Stimulated activated naive CD8-positive, alpha-beta T cell treated with anti-CD3 and anti-CD28 coated beads, Interleukin-15, Interleukin-2, amounts not matched to agents 100 U/mL and 50 U/mL, for 24 hours (primary cell): ENCODE measurements around the gene PPP4C.

ENCODE experiments used
- ATAC-seq: fragments of 150-1000 bp; cut with Tn5 transposase; one replicate; pipeline ENCODE4 v1.10.0; 2021
- DNase-seq: peaks from one replicate; pipeline ENCODE4 v3.0.0; 2021

The PPP4C gene

GRCh38 chr16:30054959-30055553, 20.7 kb upstream of the PPP4C start:
- DNase-seq (peak; percentile 76), ATAC-seq (peak; percentile 74)

GRCh38 chr16:30060346-30060745, 15.4 kb upstream of the PPP4C start:
- no peak for ATAC-seq
- no peak for DNase-seq

GRCh38 chr16:30060836-30061554, 14.8 kb upstream of the PPP4C start:
- ATAC-seq (no peak), DNase-seq (no peak)

GRCh38 chr16:30063278-30063892, 12.4 kb upstream of the PPP4C start:
- no peak for DNase-seq
- no peak for ATAC-seq

DNA sequence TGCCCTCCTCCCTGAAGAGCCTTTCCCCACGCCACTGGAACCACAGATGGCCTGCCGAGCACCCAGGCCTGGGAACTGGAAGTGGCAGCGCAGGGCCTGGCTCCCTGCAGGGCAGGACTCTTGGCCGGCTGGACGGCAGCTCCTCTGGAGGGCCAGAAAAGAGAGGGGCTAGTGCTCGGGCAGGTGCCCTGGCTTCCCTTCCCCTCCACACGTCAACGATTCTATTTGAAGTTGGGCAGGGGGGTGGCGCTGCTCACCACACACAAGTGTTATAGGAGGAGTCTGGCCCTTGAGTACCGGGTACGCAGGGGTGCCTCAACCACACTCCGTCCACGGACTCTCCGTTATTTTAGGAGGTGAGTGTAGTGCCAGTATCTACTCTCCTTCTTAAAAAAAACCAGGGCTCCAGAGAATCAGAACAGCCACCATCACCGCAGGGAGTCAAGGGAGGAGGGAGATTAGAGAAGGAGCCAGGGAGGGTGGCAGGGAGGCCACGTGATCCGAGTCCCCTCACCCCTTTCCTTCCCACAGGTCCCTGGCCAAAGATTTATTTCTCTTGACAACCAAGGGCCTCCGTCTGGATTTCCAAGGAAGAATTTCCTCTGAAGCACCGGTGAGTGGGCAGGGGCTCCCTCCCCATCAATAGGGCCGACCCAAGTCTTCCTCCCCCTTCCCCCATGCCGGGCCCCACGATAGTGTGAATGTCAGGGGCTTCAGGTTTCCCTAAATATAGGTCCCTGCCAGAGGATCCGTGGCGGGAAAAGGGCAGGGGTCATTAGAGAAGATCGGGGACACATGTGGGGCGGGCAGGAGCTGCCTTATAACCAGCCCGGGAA, 11.7 kb upstream of the PPP4C start:
- peak; percentile 32 for ATAC-seq
- peak; percentile 78 for DNase-seq

GRCh38 chr16:30064729-30065101, 11.1 kb upstream of the PPP4C start:
- DNase-seq (no peak), ATAC-seq (no peak)

- DNase-seq, result peak; percentile 99
- peak; percentile 89 for ATAC-seq
Observed at GRCh38 chr16:30065102-30065942, 10.5 kb upstream of the PPP4C start, which contains the start of gene ALDOA. Gene ALDOA, plus strand, starts transcription at chr16:30065760. Its CDS starts 1,138 bp downstream, at chr16:30066898.

GRCh38 chr16:30065943-30066760, 9.6 kb upstream of the PPP4C start:
- ATAC-seq (no peak), DNase-seq (peak; percentile 54)

DNA sequence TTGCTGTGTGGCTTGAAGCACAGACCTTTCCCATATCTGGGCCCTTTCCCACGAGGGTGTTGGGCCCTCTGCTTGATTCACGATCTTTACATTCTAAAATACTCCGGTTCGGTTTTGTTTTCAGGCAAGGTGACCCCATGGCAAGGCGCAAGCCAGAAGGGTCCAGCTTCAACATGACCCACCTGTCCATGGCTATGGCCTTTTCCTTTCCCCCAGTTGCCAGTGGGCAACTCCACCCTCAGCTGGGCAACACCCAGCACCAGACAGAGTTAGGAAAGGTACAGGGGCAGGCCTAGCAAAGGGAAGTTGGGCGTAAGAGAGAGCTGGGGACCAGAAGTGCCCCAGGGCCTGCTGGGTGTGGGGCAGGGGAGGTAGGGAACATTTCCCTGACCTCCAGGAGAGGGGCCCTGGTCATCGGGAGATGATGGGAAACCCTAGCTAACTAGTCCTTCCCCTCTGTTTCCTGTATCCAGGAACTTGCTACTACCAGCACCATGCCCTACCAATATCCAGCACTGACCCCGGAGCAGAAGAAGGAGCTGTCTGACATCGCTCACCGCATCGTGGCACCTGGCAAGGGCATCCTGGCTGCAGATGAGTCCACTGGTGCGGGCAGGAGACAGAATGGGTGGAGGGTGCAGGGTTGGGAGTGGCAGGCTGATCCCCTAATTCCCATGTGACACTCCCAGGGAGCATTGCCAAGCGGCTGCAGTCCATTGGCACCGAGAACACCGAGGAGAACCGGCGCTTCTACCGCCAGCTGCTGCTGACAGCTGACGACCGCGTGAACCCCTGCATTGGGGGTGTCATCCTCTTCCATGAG, 8.8 kb upstream of the PPP4C start:
- DNase-seq (no peak), ATAC-seq (no peak)

GRCh38 chr16:30067584-30067916, 8.2 kb upstream of the PPP4C start:
- ATAC-seq, result no peak
- DNase-seq, result no peak

DNA sequence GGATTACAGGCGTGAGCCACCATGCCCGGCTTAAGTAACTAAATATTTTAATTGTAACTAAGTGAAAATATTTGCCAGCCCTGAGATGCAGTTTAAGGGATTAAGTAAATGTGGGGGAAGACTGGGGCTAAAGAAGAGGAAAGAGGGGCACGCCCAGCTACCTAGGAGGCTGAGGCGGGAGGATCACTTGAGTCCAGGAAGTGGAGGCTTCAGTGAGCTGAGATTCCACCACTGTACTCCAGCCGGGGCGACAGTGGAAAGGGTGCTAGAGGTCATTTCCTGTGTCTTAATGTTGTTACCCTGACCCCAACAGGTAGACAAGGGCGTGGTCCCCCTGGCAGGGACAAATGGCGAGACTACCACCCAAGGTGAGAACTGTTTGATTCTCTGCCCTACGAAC, 7.5 kb upstream of the PPP4C start:
- no peak for ATAC-seq

GRCh38 chr16:30068750-30069610, 6.8 kb upstream of the PPP4C start:
- DNase-seq (peak; percentile 60), ATAC-seq (no peak)

More for the DNA sequence above, 7.5 kb upstream of the PPP4C start:
- no peak for DNase-seq

DNA sequence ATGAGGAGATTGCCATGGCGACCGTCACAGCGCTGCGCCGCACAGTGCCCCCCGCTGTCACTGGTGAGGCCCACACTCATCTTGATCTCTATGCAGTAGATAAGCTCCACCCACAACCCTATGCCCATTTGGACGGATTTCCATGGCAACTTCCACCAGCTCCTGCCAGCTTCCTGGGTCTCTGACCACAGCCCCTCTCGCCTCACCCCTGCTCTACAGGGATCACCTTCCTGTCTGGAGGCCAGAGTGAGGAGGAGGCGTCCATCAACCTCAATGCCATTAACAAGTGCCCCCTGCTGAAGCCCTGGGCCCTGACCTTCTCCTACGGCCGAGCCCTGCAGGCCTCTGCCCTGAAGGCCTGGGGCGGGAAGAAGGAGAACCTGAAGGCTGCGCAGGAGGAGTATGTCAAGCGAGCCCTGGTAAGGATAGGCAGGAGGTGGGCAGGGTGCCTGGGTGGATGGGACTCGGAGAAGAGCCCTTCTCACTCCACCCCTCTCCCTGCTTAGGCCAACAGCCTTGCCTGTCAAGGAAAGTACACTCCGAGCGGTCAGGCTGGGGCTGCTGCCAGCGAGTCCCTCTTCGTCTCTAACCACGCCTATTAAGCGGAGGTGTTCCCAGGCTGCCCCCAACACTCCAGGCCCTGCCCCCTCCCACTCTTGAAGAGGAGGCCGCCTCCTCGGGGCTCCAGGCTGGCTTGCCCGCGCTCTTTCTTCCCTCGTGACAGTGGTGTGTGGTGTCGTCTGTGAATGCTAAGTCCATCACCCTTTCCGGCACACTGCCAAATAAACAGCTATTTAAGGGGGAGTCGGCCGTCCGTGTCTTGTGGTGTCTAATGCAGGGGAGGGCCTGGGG, 6.0 kb upstream of the PPP4C start:
- no peak for ATAC-seq
- DNase-seq, result no peak

- no peak for ATAC-seq
- no peak for DNase-seq
Observed at GRCh38 chr16:30070490-30070889, 5.3 kb upstream of the PPP4C start.

DNA sequence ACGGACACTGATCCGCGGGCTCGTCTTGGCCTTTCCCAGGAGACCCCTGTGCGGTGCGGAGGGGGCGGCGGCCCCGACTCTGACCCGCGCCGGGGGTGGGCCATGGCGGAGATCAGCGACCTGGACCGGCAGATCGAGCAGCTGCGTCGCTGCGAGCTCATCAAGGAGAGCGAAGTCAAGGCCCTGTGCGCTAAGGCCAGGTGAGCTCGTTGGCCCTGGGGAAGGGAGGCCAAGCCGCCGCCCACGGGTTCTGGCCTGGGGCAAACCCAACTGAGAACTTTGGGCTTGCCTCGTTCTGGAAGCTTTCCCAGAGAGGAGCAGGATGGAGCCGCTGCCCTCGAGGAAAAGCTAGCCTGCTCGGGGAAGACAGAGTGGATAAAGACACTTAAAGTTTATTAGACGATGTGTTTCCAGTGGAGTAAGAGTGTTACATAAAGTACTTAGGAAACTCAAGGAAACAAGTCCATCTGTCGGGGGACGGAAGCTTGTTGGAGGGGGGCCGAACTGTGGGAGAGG, 540 bp downstream of the PPP4C start:
- peak; percentile 8 for ATAC-seq
- DNase-seq, result no peak

DNA sequence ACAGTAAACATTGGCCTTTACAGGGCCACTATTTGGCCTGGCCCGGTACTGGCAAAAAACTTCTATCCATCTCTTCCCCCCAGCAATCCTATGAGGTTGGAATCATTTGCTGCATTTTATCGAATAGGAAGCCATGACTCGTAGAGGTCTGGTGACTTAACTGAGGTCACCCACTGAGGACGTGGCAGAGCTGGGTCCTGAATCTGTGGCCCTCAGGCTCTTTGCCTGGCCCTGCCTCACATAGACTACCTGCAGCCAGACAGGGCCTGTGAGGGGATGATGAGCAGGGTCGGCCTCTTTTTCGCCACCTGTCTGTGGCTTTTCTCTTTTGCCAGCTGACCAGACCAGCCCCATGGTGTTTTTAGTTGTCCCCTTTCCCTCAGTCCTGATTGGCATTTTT, 1.9 kb downstream of the PPP4C start:
- DNase-seq, result no peak
- no peak for ATAC-seq

DNA sequence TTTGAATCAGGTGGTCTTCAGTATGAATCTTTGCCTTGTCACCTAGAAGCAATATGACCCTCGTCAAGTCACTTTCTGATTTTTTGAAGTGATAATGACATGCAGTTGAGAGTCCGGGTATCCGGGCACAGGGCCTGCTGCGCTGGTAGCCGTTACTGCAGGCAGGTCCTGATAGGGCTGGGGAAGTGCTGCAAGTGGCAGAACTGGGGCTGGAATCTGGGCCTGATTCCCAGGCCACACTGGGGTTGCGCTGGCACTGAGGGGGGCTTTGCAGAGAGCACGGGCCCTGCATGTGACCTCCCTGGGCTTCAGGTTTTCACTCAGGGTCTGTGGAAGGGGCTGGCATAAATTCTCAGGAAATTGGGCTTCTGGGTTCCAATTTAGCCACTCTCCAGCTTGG, 3.0 kb downstream of the PPP4C start:
- ATAC-seq (no peak), DNase-seq (no peak)

DNA sequence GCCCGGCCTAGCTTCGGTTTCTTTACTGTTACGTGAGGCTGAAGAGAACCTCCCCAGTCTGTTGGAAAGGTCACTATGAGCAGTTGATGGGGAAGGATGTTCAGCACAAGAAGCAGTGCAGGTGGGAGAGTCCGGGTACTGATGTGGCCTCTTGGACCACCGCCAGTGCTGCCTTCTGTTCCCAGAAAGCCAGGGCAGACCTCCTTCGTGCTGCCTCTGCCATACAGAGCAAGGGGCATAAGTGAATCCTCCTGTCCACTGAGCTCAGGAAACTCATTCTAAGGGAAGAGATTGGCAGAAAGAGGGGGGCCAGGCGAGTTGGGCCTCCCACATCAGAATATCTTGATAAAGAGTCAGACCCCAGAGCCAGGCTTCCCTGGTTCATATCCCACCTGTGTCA, 3.7 kb downstream of the PPP4C start:
- ATAC-seq, result no peak

More for the DNA sequence above, 3.7 kb downstream of the PPP4C start:
- DNase-seq, result no peak
